ENCODE measurements around the gene CLCNKA. TPM values are rescaled to one million over a fixed set of nuclear protein-coding genes. Genes with fewer than 3 reads are reported as not detected.
A peak's percentile ranks its signal among the peaks of the same experiment; 100 is the strongest.

The CLCNKA gene
- total and polyA plus RNA-seq, 2 experiments from 2014 or later = 1.3 TPM

- no peak overlapping the region for H3K4me2 ChIP-seq
- no peak overlapping the region for H3K27ac ChIP-seq
- no peaks in the 10 kb centered on the region for H4K20me1 ChIP-seq (ENCODE audit: insufficient read depth, poor library complexity, severe bottlenecking)
- no peaks in the 10 kb centered on the region for H3K79me2 ChIP-seq
- DNase-seq (ENCODE audit: low spot score) = no peak
- no peaks in the 10 kb centered on the region for H3K4me1 ChIP-seq (ENCODE audit: insufficient read depth)
- no peaks in the 10 kb centered on the region for H3K9me2 ChIP-seq (replicated peaks; ENCODE audit: insufficient read depth)
- no peak overlapping the region for H2AFZ ChIP-seq
- H3K36me3 ChIP-seq (replicated peaks; ENCODE audit: insufficient read depth, low read depth) = no peaks in the 10 kb centered on the region
- TF ChIP-seq EZH2 (IDR thresholded peaks at IDR 0.05; ENCODE audit: borderline replicate concordance) (no peak), EZH2phosphoT487 (IDR thresholded peaks at IDR 0.05; ENCODE audit: low read depth, severe bottlenecking, unreplicated experiment) (no peak)
- TF ChIP-seq, protein P1, sequence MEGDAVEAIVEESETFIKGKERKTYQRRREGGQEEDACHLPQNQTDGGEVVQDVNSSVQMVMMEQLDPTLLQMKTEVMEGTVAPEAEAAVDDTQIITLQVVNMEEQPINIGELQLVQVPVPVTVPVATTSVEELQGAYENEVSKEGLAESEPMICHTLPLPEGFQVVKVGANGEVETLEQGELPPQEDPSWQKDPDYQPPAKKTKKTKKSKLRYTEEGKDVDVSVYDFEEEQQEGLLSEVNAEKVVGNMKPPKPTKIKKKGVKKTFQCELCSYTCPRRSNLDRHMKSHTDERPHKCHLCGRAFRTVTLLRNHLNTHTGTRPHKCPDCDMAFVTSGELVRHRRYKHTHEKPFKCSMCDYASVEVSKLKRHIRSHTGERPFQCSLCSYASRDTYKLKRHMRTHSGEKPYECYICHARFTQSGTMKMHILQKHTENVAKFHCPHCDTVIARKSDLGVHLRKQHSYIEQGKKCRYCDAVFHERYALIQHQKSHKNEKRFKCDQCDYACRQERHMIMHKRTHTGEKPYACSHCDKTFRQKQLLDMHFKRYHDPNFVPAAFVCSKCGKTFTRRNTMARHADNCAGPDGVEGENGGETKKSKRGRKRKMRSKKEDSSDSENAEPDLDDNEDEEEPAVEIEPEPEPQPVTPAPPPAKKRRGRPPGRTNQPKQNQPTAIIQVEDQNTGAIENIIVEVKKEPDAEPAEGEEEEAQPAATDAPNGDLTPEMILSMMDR (IDR thresholded peaks at IDR 0.05; ENCODE audit: poor library complexity) = no peak
- no peaks in the 10 kb centered on the region for H3K9me3 ChIP-seq (ENCODE audit: low read depth)
- WGBS (ENCODE audit: low lambda C conversion rate, missing lambda C conversion rate) = 93% methylated on average over 15 of the region's 15 CpGs
- H3K27me3 ChIP-seq = no peaks in the 10 kb centered on the region
- H3K4me3 ChIP-seq = no peak overlapping the region
These were observed 28.2 kb upstream of the CLCNKA start for GRCh38 chr1:15993666-15994065.

- 98% methylated on average over 10 of the region's 10 CpGs for WGBS (ENCODE audit: low lambda C conversion rate, missing lambda C conversion rate)
- H4K20me1 ChIP-seq (ENCODE audit: insufficient read depth, poor library complexity, severe bottlenecking) = no peaks in the 10 kb centered on the region
- H3K36me3 ChIP-seq (replicated peaks; ENCODE audit: insufficient read depth, low read depth) = no peaks in the 10 kb centered on the region
- no peak overlapping the region for H2AFZ ChIP-seq
- no peak overlapping the region for H3K27ac ChIP-seq
- H3K9me2 ChIP-seq (replicated peaks; ENCODE audit: insufficient read depth) = no peaks in the 10 kb centered on the region
- H3K9me3 ChIP-seq (ENCODE audit: low read depth) = no peaks in the 10 kb centered on the region
- TF ChIP-seq EZH2 (IDR thresholded peaks at IDR 0.05; ENCODE audit: borderline replicate concordance) (no peak), EZH2phosphoT487 (IDR thresholded peaks at IDR 0.05; ENCODE audit: low read depth, severe bottlenecking, unreplicated experiment) (no peak)
- TF ChIP-seq, protein P1 (IDR thresholded peaks at IDR 0.05; ENCODE audit: poor library complexity) = no peak
- H3K4me3 ChIP-seq = no peak overlapping the region
- no peaks in the 10 kb centered on the region for H3K27me3 ChIP-seq
- no peak overlapping the region for H3K4me2 ChIP-seq
- no peak for DNase-seq (ENCODE audit: low spot score)
- no peaks in the 10 kb centered on the region for H3K79me2 ChIP-seq
- no peaks in the 10 kb centered on the region for H3K4me1 ChIP-seq (ENCODE audit: insufficient read depth)
These were observed 27.8 kb upstream of the CLCNKA start for GRCh38 chr1:15994081-15994480.

DNA sequence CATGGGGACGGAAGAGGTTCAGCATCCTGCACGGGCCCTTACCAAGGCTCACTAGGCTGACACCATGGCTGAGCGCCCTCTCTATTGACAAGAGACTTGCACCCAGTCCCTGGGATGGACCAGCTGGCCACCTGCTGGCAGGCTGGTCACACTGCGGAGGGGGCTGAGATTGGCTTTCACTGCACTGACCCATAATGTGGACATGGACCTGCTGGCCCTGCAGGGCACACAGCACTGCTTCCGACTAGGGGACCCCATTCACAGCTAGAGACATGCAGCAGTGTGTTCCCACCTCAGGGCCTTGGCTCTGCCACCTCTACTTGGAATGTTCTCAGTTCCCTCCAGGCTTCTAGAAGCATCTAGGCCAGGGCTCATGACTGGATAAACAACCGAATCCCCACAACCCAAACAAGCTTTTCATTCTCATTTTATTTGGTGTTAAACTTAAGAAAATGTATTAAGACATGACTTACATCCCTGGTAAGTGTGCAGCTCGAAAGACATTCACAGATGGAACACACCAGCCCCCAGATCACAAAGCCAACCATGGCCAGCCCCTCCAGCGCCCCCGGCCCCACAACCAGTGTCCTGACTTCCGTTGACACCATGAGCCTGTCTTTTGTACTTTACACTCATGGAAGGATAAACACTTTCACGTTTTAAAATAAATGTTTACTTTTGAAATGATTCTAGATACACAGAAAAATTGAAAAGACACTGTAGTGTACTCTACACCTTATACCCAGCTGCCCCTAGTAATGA lies 27.1 kb upstream of the CLCNKA start:
- Histone ChIP-seq H3K4me2 (no peak overlapping the region), H3K79me2 (no peaks in the 10 kb centered on the region), H4K20me1 (ENCODE audit: insufficient read depth, poor library complexity, severe bottlenecking) (no peaks in the 10 kb centered on the region), H3K9me2 (replicated peaks; ENCODE audit: insufficient read depth) (no peaks in the 10 kb centered on the region), H3K4me3 (no peak overlapping the region), H3K4me1 (ENCODE audit: insufficient read depth) (no peaks in the 10 kb centered on the region), H3K9me3 (ENCODE audit: low read depth) (no peaks in the 10 kb centered on the region), H3K27ac (no peak overlapping the region), H3K36me3 (replicated peaks; ENCODE audit: insufficient read depth, low read depth) (no peaks in the 10 kb centered on the region), H3K27me3 (no peaks in the 10 kb centered on the region), H2AFZ (no peak overlapping the region)
- peak; percentile 68 for DNase-seq (ENCODE audit: low spot score)
- WGBS (ENCODE audit: low lambda C conversion rate, missing lambda C conversion rate) = 66% methylated on average over 11 of the region's 11 CpGs
- TF ChIP-seq, protein P1 (IDR thresholded peaks at IDR 0.05; ENCODE audit: poor library complexity) = peak; percentile 57
- TF ChIP-seq EZH2 (IDR thresholded peaks at IDR 0.05; ENCODE audit: borderline replicate concordance) = no peak
